HepG2 (cell line): Measurements from ENCODE around the gene CMTM8. TPM values are rescaled to one million over a fixed set of nuclear protein-coding genes. Genes with fewer than 3 reads are reported as not detected.

ENCODE experiments used
- ATAC-seq: fragments of 200-7000 bp; cut with Tn5 transposase; 3 replicates; pipeline ENCODE4 v1.9.1; 2020; ENCODE audit warnings: mild to moderate bottlenecking, moderate library complexity
- BruUV-seq: library from RNA; stranded (reverse); fragments of 400-500 nt; replicated peaks from 2 replicates; lab custom pipeline; 2021; lab: Mats Ljungman, UMichigan
- CTCF ChIA-PET: fragments of 300-600 bp; formaldehyde crosslinking; extraction: SDS; loops from one replicate; lab custom pipeline; 2021; ENCODE audit warnings: low total read pairs, inconsistent platforms, low intra/inter-chr PET ratio; lab: Yijun Ruan, JAX
- POLR2A ChIA-PET: fragments of 350-600 bp; sonication (Branson Sonifier 250); formaldehyde crosslinking; loops from one replicate; lab custom pipeline; 2020; ENCODE audit warnings: antibody characterized with exemption, inconsistent platforms; lab: Yijun Ruan, JAX
- DNase-seq: peaks from one replicate; pipeline ENCODE4 v3.0.0-alpha.2; 2015; ENCODE audit warnings: low spot score
- FAIRE-seq: peaks from 3 replicates; lab custom pipeline; 2011; peaks lifted over from hg19 to GRCh38; lab: Jason Lieb, UNC
- H2AFZ ChIP-seq: one replicate; pipeline ENCODE4 v1.6.1; 2011; ENCODE audit warnings: low read length, inconsistent platforms
- H3K27ac ChIP-seq: fragments of 300-600 bp; 3 replicates; pipeline ENCODE4 v1.8.0; 2011; ENCODE audit warnings: mixed run types, mild to moderate bottlenecking, mixed read lengths, low read length, inconsistent platforms; ENCODE audit not compliant: insufficient read depth; ENCODE audit errors: extremely low read length
- H3K27me3 ChIP-seq, 2 experiments: fragments of 200-600 bp in 1 of 2; 2 replicates in 1 of 2; 3 replicates in 1 of 2; pipeline versions ENCODE4 v1.6.0 to v1.8.0; 2011; ENCODE audit warnings: low read length in 2 of 2, mild to moderate bottlenecking in 2 of 2, moderate library complexity in 2 of 2, inconsistent platforms in 1 of 2; ENCODE audit not compliant: insufficient read depth in 2 of 2, control insufficient read depth in 1 of 2
- H3K36me3 ChIP-seq, 2 experiments: fragments of 200-600 bp in 1 of 2; replicated peaks in 1 of 2; 2 replicates in 1 of 2; 3 replicates in 1 of 2; pipeline versions ENCODE4 v1.5.1 to v1.8.0; 2011; ENCODE audit warnings: low read length in 2 of 2, inconsistent platforms in 1 of 2; ENCODE audit not compliant: insufficient read depth in 2 of 2, control insufficient read depth in 1 of 2
- H3K4me1 ChIP-seq: 2 replicates; pipeline ENCODE4 v1.5.1; 2012; ENCODE audit warnings: low read length, inconsistent platforms; ENCODE audit not compliant: insufficient read depth
- H3K4me2 ChIP-seq: 2 replicates; pipeline ENCODE4 v1.6.0; 2011; ENCODE audit warnings: low read depth, low read length, inconsistent platforms
- H3K4me3 ChIP-seq, 3 experiments: fragments of 200-600 bp in 1 of 3; sonication (generic), shearing (Covaris generic) in 1 of 3; replicated peaks in 1 of 3; 2 replicates each; pipeline ENCODE4 v1.5.1; 2011 to 2016; ENCODE audit warnings: low read length in 3 of 3, inconsistent platforms in 2 of 3, low read depth in 2 of 3, mild to moderate bottlenecking in 2 of 3, control low read depth in 1 of 3, mixed read lengths in 1 of 3; ENCODE audit not compliant: insufficient read depth in 1 of 3
- H3K79me2 ChIP-seq: one replicate; pipeline ENCODE4 v1.6.1; 2011; ENCODE audit warnings: low read length, inconsistent platforms; ENCODE audit not compliant: insufficient read depth
- H3K9ac ChIP-seq: 2 replicates; pipeline ENCODE4 v1.6.0; 2011; ENCODE audit warnings: mild to moderate bottlenecking, low read depth, low read length, inconsistent platforms; ENCODE audit not compliant: insufficient read depth
- H3K9me3 ChIP-seq: 2 replicates; pipeline ENCODE4 v1.5.1; 2012; ENCODE audit warnings: mild to moderate bottlenecking, low read length
- H4K20me1 ChIP-seq: 2 replicates; pipeline ENCODE4 v1.6.0; 2011; ENCODE audit warnings: inconsistent platforms, mild to moderate bottlenecking, low read length, moderate library complexity; ENCODE audit not compliant: insufficient read depth
- BCL6 ChIP-seq: IDR thresholded peaks from 2 replicates; pipeline ENCODE4 v1.6.1; 2016; ENCODE audit warnings: missing genetic modification reagents, missing compliant biosample characterization
- NBN ChIP-seq: fragments of 450-650 bp; conservative IDR thresholded peaks from 2 replicates; pipeline ENCODE4 v1.6.1; 2017
- NFIB ChIP-seq: sonication (generic); formaldehyde crosslinking; IDR thresholded peaks from 2 replicates; pipeline ENCODE4 v1.9.0; 2021; ENCODE audit warnings: missing genetic modification reagents, mild to moderate bottlenecking, borderline replicate concordance
- PRPF4 ChIP-seq: fragments of 200-400 bp; formaldehyde crosslinking; IDR thresholded peaks from 2 replicates; pipeline ENCODE4 v1.6.1; 2016; ENCODE audit warnings: low read length, low read depth; ENCODE audit not compliant: poor library complexity, severe bottlenecking
- RAD21 ChIP-seq: fragments of 450-650 bp; formaldehyde crosslinking; IDR thresholded peaks from 2 replicates; pipeline ENCODE4 v1.5.0; 2020; ENCODE audit warnings: mild to moderate bottlenecking
- RORA ChIP-seq: sonication (generic); formaldehyde crosslinking; IDR thresholded peaks from 2 replicates; pipeline ENCODE4 v1.5.0; 2020; ENCODE audit warnings: mild to moderate bottlenecking, missing genetic modification reagents, moderate library complexity
- SIN3B ChIP-seq: fragments of 150-350 bp; IDR thresholded peaks from 2 replicates; pipeline ENCODE4 v1.6.1; 2014; ENCODE audit warnings: low read length
- SMC3 ChIP-seq: IDR thresholded peaks from 2 replicates; pipeline ENCODE4 v1.6.1; 2011; ENCODE audit warnings: low read length, improper control_type of control experiment
- SOX5 ChIP-seq: IDR thresholded peaks from 2 replicates; pipeline ENCODE4 v1.6.1; 2016; ENCODE audit warnings: borderline replicate concordance
- STAG1 ChIP-seq: sonication (generic); formaldehyde crosslinking; IDR thresholded peaks from 2 replicates; pipeline ENCODE4 v1.4.0; 2020; ENCODE audit warnings: missing genetic modification reagents
- TEAD3 ChIP-seq: optimal IDR thresholded peaks from 2 replicates; pipeline ENCODE3; 2016; ENCODE audit warnings: borderline replicate concordance
- ZNF230 ChIP-seq: sonication (generic); formaldehyde crosslinking; IDR thresholded peaks from 2 replicates; pipeline ENCODE4 v1.4.0; 2020; ENCODE audit warnings: mild to moderate bottlenecking, missing genetic modification reagents
- ZNF292 ChIP-seq: sonication (generic); formaldehyde crosslinking; IDR thresholded peaks from 2 replicates; pipeline ENCODE4 v1.8.1; 2022; ENCODE audit warnings: mild to moderate bottlenecking, low read depth, missing genetic modification reagents, borderline replicate concordance
- ZNF383 ChIP-seq: sonication (generic); formaldehyde crosslinking; IDR thresholded peaks from 2 replicates; pipeline ENCODE4 v1.4.0; 2020; ENCODE audit warnings: missing genetic modification reagents, mild to moderate bottlenecking, borderline replicate concordance
- ZNF598 ChIP-seq: sonication (generic); formaldehyde crosslinking; IDR thresholded peaks from 2 replicates; pipeline ENCODE4 v1.5.1; 2020; ENCODE audit warnings: mild to moderate bottlenecking, missing genetic modification reagents, borderline replicate concordance
- WGBS: methylation state at CpG from one replicate; pipeline ENCODE4 v1.1.6; 2017; ENCODE audit warnings: low lambda C conversion rate; 5-methylcytosine and 5-hydroxymethylcytosine counted together
- in situ Hi-C: cut with HindIII; loops from 2 replicates; pipeline ENCODE4 v1.10.0; 2017; ENCODE audit warnings: low pct_unique_long_range_greater_than_20kb; ENCODE audit not compliant: extremely low pct_ligation_motif_present
- intact Hi-C: fragments of 100-400 bp; cut with micrococcal nuclease; formaldehyde crosslinking; loops from one replicate; pipeline ENCODE4 v1.10.0; 2022; ENCODE audit not compliant: unreplicated experiment
- polyA plus RNA-seq, 8 experiments: library from polyadenylated mRNA; depleted of rRNA in 3 of 8; stranded (reverse) in 7 of 8; unstranded in 1 of 8; fragments of >200 nt; fragmentation: Illumina TruSeq in 4 of 8; extraction: Trizol in 4 of 8; gene quantifications; 2 replicates each; pipeline versions ENCODE4 v1.2.1 to v1.2.3, GENCODE V29; 2011 to 2016; ENCODE audit warnings: low read depth in 4 of 8, missing spikeins in 1 of 8, mixed read lengths in 1 of 8; ENCODE audit not compliant: insufficient read depth in 1 of 8
- total RNA-seq, 5 experiments: library from RNA; depleted of rRNA; stranded (reverse); fragments of >200 nt; fragmentation: Illumina TruSeq; extraction: Trizol; gene quantifications; 2 replicates each; pipeline ENCODE4 v1.2.3, GENCODE V29; 2016; ENCODE audit warnings: low read depth in 1 of 5
- TF ChIP-seq, protein P1 (sequence below): sonication (generic); formaldehyde crosslinking; IDR thresholded peaks from 2 replicates; pipeline ENCODE4 v1.8.0; 2022; ENCODE audit warnings: mild to moderate bottlenecking, missing genetic modification reagents, moderate library complexity
- TF ChIP-seq, protein P2 (sequence below): sonication (generic); formaldehyde crosslinking; IDR thresholded peaks from 2 replicates; pipeline ENCODE4 v1.4.0; 2020; ENCODE audit warnings: mild to moderate bottlenecking, missing genetic modification reagents
- TF ChIP-seq, protein P3 (sequence below): sonication (generic); formaldehyde crosslinking; IDR thresholded peaks from 2 replicates; pipeline ENCODE4 v1.4.0; 2020; ENCODE audit warnings: missing genetic modification reagents, mild to moderate bottlenecking, borderline replicate concordance
- TF ChIP-seq, protein P4 (sequence below): sonication (generic); formaldehyde crosslinking; IDR thresholded peaks from 2 replicates; pipeline ENCODE4 v1.5.0; 2020; ENCODE audit warnings: mild to moderate bottlenecking, missing genetic modification reagents, moderate library complexity

Gene CMTM8
- total and polyA plus RNA-seq, 2 of the 13 experiments (the other 11 are each of a cell fraction or from before 2014, with no cell fraction given) = 8.9 to 15.8 TPM

DNA sequence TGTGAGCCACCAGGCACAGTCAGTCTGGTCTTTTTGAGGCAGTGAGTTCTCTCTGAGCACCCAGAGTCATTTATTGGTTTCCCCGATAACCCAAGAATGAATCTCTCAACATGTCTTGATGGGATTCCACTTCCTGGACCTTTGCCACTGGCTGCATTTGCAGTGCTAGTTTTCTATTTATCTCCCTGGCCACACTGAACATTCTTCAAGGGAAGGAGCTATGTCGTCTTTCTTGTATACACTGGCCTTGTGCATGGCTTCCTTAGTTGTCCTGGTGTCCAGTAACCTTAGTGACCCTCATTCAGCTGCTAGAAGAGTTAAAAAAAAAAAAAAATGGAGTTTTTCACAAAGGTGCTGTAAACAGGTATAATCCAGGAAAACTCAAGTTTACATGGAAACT, 88.3 kb downstream of the CMTM8 start (continued):
- TF ChIP-seq, protein P1, sequence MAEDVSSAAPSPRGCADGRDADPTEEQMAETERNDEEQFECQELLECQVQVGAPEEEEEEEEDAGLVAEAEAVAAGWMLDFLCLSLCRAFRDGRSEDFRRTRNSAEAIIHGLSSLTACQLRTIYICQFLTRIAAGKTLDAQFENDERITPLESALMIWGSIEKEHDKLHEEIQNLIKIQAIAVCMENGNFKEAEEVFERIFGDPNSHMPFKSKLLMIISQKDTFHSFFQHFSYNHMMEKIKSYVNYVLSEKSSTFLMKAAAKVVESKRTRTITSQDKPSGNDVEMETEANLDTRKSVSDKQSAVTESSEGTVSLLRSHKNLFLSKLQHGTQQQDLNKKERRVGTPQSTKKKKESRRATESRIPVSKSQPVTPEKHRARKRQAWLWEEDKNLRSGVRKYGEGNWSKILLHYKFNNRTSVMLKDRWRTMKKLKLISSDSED (CRISPR knock-in tag) = no peak
- TF ChIP-seq PRPF4 = no peak
- TF ChIP-seq BCL6 (CRISPR knock-in tag) = no peak

DNA sequence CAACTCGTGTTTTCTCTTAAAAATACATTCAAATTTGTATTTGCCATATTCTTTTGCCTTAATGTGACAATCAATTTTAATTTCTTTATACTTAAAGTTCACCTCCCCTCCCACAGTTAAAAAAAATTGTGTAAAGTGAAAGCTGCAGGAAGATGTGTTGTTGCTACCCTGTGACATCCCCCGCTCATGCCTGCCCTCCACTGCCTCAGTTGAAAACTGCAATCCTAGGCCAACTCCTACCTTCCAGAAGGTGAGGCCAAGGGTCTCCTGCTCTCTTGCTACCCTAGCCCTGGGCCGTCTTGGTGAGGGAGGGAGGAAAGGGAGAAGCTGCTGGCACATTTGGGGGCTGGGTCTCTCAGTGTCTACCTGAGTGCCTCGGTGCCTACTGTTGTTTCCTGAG, 96.2 kb downstream of the CMTM8 start:
- ChIA-PET POLR2A (no interaction called here), CTCF (interaction anchor here (0.6 to 0.9 kb wide), 3 partner anchors 38 to 157 kb away, joined by 3 read pairs; no protein-coding TSS in a partner anchor)
- Histone ChIP-seq H4K20me1 (no peaks in the 10 kb centered on the region), H3K27ac (no peak overlapping the region), H3K4me1 (peaks cover 25% of the 10 kb centered on the region), H3K4me2 (no peak overlapping the region), H3K36me3 (no peaks in the 10 kb centered on the region), H3K27me3 (no peaks in the 10 kb centered on the region), H3K79me2 (peaks cover 2% of the 10 kb centered on the region), H2AFZ (no peak overlapping the region), H3K9ac (no peak overlapping the region), H3K9me3 (no peaks in the 10 kb centered on the region), H3K4me3 (no peak overlapping the region)
- FAIRE-seq = no peak
- peak; percentile 79 for ATAC-seq
- in situ Hi-C loops = loop anchor here (5.0 kb wide), 2 partner anchors 37 to 157 kb away; no protein-coding TSS in a partner anchor
- no TSS peak for BruUV-seq
- no peak for DNase-seq
- intact Hi-C loops = no loop called here
- 78% methylated on average over 4 of the region's 4 CpGs for WGBS
- no peak for TF ChIP-seq ZNF383 (CRISPR knock-in tag)
- TF ChIP-seq, protein P2, sequence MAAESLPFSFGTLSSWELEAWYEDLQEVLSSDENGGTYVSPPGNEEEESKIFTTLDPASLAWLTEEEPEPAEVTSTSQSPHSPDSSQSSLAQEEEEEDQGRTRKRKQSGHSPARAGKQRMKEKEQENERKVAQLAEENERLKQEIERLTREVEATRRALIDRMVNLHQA (CRISPR knock-in tag) = no peak
- TF ChIP-seq, protein P3, sequence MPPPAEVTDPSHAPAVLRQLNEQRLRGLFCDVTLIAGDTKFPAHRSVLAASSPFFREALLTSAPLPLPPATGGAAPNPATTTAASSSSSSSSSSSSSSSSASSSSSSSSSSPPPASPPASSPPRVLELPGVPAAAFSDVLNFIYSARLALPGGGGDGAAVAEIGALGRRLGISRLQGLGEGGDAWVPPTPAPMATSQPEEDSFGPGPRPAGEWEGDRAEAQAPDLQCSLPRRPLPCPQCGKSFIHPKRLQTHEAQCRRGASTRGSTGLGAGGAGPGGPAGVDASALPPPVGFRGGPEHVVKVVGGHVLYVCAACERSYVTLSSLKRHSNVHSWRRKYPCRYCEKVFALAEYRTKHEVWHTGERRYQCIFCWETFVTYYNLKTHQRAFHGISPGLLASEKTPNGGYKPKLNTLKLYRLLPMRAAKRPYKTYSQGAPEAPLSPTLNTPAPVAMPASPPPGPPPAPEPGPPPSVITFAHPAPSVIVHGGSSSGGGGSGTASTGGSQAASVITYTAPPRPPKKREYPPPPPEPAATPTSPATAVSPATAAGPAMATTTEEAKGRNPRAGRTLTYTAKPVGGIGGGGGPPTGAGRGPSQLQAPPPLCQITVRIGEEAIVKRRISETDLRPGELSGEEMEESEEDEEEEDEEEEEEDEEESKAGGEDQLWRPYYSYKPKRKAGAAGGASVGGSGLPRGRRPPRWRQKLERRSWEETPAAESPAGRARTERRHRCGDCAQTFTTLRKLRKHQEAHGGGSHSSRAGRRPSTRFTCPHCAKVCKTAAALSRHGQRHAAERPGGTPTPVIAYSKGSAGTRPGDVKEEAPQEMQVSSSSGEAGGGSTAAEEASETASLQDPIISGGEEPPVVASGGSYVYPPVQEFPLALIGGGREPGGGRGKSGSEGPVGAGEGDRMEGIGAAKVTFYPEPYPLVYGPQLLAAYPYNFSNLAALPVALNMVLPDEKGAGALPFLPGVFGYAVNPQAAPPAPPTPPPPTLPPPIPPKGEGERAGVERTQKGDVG (CRISPR knock-in tag) = 0 out of 2 replicates have a peak, but pooled peaks have one; percentile 12
- no peak for TF ChIP-seq RORA (CRISPR knock-in tag)
- peak; percentile 45; the same call in 1 of the 2 replicates for TF ChIP-seq RAD21
- no peak for TF ChIP-seq SIN3B
- TF ChIP-seq ZNF230 (CRISPR knock-in tag) = no peak
- TF ChIP-seq, protein P4, sequence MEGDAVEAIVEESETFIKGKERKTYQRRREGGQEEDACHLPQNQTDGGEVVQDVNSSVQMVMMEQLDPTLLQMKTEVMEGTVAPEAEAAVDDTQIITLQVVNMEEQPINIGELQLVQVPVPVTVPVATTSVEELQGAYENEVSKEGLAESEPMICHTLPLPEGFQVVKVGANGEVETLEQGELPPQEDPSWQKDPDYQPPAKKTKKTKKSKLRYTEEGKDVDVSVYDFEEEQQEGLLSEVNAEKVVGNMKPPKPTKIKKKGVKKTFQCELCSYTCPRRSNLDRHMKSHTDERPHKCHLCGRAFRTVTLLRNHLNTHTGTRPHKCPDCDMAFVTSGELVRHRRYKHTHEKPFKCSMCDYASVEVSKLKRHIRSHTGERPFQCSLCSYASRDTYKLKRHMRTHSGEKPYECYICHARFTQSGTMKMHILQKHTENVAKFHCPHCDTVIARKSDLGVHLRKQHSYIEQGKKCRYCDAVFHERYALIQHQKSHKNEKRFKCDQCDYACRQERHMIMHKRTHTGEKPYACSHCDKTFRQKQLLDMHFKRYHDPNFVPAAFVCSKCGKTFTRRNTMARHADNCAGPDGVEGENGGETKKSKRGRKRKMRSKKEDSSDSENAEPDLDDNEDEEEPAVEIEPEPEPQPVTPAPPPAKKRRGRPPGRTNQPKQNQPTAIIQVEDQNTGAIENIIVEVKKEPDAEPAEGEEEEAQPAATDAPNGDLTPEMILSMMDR (CRISPR knock-in tag) = peak; percentile 62
- no peak for TF ChIP-seq SOX5 (CRISPR knock-in tag)
- peak; percentile 24; the same call in 1 of the 2 replicates for TF ChIP-seq SMC3
- TF ChIP-seq NBN = no peak
- TF ChIP-seq ZNF292 (CRISPR knock-in tag) = no peak
- no peak for TF ChIP-seq ZNF598
- no peak for TF ChIP-seq NFIB (CRISPR knock-in tag)
- TF ChIP-seq STAG1 (CRISPR knock-in tag) = peak; percentile 66
- TF ChIP-seq TEAD3 (CRISPR knock-in tag) = peak; percentile 34
